Thoracic aorta (tissue), 2 donors: ENCODE data around the gene GBP2. TPM values are rescaled to one million over a fixed set of nuclear protein-coding genes. Genes with fewer than 3 reads are reported as not detected.
"Not testable (repeated sequence)": the region's sequence is repeated elsewhere in the genome, so short reads cannot be mapped to it uniquely, and the experiment has no call there.

Source experiments
- ATAC-seq: fragments of 150-250 bp; one replicate; pipeline ENCODE4 v1.8.0; 2017; ENCODE audit warnings: low read depth; ENCODE audit not compliant: insufficient number of reproducible peaks, low FRiP score
- DNase-seq: peaks from one replicate; pipeline ENCODE4 v3.0.0-alpha.2; 2020; ENCODE audit warnings: low spot score
- H3K27ac ChIP-seq, 2 donors: fragments of 200-600 bp; sonication (generic); 1 replicate in 1 of 2; 2 replicates in 1 of 2; pipeline ENCODE4 v1.5.1; 2016; ENCODE audit warnings: mild to moderate bottlenecking in 2 of 2, moderate library complexity in 2 of 2
- H3K27me3 ChIP-seq: fragments of 200-600 bp; sonication (generic); replicated peaks from 2 replicates; pipeline ENCODE4 v1.6.0; 2016; ENCODE audit warnings: mild to moderate bottlenecking; ENCODE audit not compliant: insufficient read depth
- H3K36me3 ChIP-seq: fragments of 200-600 bp; sonication (generic); one replicate; pipeline ENCODE4 v1.5.1; 2016
- H3K4me1 ChIP-seq, 2 donors: fragments of 200-600 bp; sonication (generic); 1 replicate in 1 of 2; 2 replicates in 1 of 2; pipeline versions ENCODE4 v1.5.1 to v1.6.0; 2016; ENCODE audit warnings: low read depth in 2 of 2, mild to moderate bottlenecking in 1 of 2; ENCODE audit not compliant: control insufficient read depth in 1 of 2
- H3K4me3 ChIP-seq: fragments of 200-600 bp; sonication (generic); 2 replicates; pipeline ENCODE4 v1.5.1; 2016; ENCODE audit warnings: mild to moderate bottlenecking
- H3K9me3 ChIP-seq: fragments of 200-600 bp; sonication (generic); 2 replicates; pipeline ENCODE4 v1.5.1; 2016
- CTCF ChIP-seq: fragments of 200-600 bp; sonication (generic); IDR thresholded peaks from one replicate; pipeline ENCODE4 v1.5.1; 2019; ENCODE audit warnings: antibody characterized with exemption
- total RNA-seq, 2 donors: library from RNA; depleted of rRNA; stranded (reverse); fragments of >200 nt; gene quantifications; one replicate each; pipeline versions ENCODE4 v1.1.0 to v1.2.3, GENCODE V29; 2016

The GBP2 gene
- total RNA-seq, 2 donors from 2014 or later = 79.7 to 89.5 TPM

GRCh38 chr1:89143484-89143883 lies 17.6 kb upstream of the GBP2 start:
- no peak overlapping the region for H3K27ac ChIP-seq
- TF ChIP-seq CTCF = no peak
- H3K27me3 ChIP-seq = no peaks in the 10 kb centered on the region
- no peak for DNase-seq
- no peaks in the 10 kb centered on the region for H3K4me1 ChIP-seq
- no peaks in the 10 kb centered on the region for H3K9me3 ChIP-seq
- no peaks in the 10 kb centered on the region for H3K36me3 ChIP-seq
- H3K4me3 ChIP-seq = no peak overlapping the region
- no peak for ATAC-seq

GRCh38 chr1:89142160-89142559 lies 16.2 kb upstream of the GBP2 start:
- TF ChIP-seq CTCF = no peak
- Histone ChIP-seq H3K9me3 (no peaks in the 10 kb centered on the region), H3K27me3 (no peaks in the 10 kb centered on the region), H3K36me3 (no peaks in the 10 kb centered on the region), H3K27ac (no peak overlapping the region), H3K4me3 (no peak overlapping the region), H3K4me1 (no peaks in the 10 kb centered on the region)
- DNase-seq = no peak
- ATAC-seq = no peak

GRCh38 chr1:89133747-89134146 lies 7.8 kb upstream of the GBP2 start:
- Histone ChIP-seq H3K27ac (no peak overlapping the region), H3K9me3 (no peaks in the 10 kb centered on the region), H3K4me1 (peaks cover 10 to 11% of the 10 kb centered on the region in 2 donors), H3K27me3 (no peaks in the 10 kb centered on the region), H3K36me3 (no peaks in the 10 kb centered on the region), H3K4me3 (no peak overlapping the region)
- ATAC-seq (no peak), DNase-seq (no peak)
- no peak for TF ChIP-seq CTCF

GRCh38 chr1:89130716-89131115 lies 4.8 kb upstream of the GBP2 start:
- no peaks in the 10 kb centered on the region for H3K9me3 ChIP-seq
- no peaks in the 10 kb centered on the region for H3K27me3 ChIP-seq
- DNase-seq (no peak), ATAC-seq (no peak)
- TF ChIP-seq CTCF = no peak
- H3K4me3 ChIP-seq = no peak overlapping the region
- peaks cover 18 to 26% of the 10 kb centered on the region in 2 donors for H3K4me1 ChIP-seq
- no peaks in the 10 kb centered on the region for H3K36me3 ChIP-seq
- no peak overlapping the region for H3K27ac ChIP-seq

GRCh38 chr1:89129911-89130310 lies 4.0 kb upstream of the GBP2 start:
- no peaks in the 10 kb centered on the region for H3K27me3 ChIP-seq
- no peak for ATAC-seq
- peak overlapping the region in 1 of 2 donors; percentile 72 for H3K27ac ChIP-seq
- peak overlapping the region; percentile 67 for H3K4me3 ChIP-seq
- H3K36me3 ChIP-seq = no peaks in the 10 kb centered on the region
- no peak for TF ChIP-seq CTCF
- no peaks in the 10 kb centered on the region for H3K9me3 ChIP-seq
- H3K4me1 ChIP-seq = peaks cover 18 to 26% of the 10 kb centered on the region in 2 donors
- no peak for DNase-seq

- Histone ChIP-seq H3K4me3 (peak overlapping the region; percentile 67), H3K4me1 (peaks cover 27 to 39% of the 10 kb centered on the region in 2 donors)
- not testable (repeated sequence) for DNase-seq
Measured at GRCh38 chr1:89128003-89128458, 2.1 kb upstream of the GBP2 start.

GRCh38 chr1:89126602-89127565 lies 970 bp upstream of the GBP2 start:
- Histone ChIP-seq H3K4me3 (peak overlapping the region; percentile 71), H3K4me1 (peaks cover 31 to 51% of the 10 kb centered on the region in 2 donors), H3K27ac (peak overlapping the region; percentile 57 to 71)
- not testable (repeated sequence) for H3K27me3 ChIP-seq, H3K36me3 ChIP-seq, DNase-seq, ATAC-seq, H3K9me3 ChIP-seq

More at GRCh38 chr1:89128003-89128458, 2.1 kb upstream of the GBP2 start:
- not testable (repeated sequence) for ATAC-seq, H3K27me3 ChIP-seq, H3K36me3 ChIP-seq, H3K9me3 ChIP-seq
- peak overlapping the region; percentile 52 to 72 for H3K27ac ChIP-seq
